NCI-H187 treated with DMSO at 0.1 percent for 48 hours (cell line): Measurements from ENCODE around the gene SUN2.

ENCODE experiments used
- DNase-seq: peaks from one replicate; lab custom pipeline; 2025; lab: John Stamatoyannopoulos, UW

The SUN2 gene

DNA sequence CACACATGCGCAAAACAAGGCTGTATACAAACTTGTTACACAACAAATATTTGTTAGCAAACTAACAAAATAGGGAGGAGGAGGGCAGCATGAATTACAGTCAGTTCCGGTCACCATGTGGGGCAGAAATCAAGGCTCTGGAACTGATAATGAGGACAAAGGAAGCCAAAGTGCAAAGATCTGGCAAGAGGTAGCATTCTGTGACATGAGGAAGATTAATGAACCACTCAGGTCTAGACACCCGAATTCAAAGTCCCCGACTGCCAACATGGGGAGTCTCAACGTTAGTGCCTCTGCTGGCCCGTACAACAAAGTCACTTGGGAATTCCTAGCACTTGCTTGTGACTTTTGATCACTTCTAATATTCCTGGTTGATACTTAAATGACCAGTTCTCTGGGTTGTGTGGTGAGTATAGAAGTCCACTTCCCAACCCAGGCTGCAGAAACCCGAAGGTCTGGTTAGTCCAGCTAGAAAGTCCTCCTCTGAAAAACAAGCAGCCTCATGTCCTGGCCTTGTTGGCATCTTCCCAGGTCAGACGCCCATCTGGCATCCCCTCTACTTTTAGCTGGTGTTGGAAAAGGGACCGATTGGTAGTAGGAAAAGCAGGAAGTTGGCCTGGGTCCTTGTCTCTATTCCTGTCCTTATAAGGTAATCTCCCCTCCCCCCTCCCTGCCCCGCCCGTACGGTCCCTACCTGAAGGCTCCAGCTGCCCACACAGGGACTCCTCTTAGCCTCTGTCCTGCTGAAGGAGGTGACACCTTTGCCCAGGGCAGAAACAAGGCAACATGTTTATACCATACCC is 1.6 kb downstream of the SUN2 start:
- no peak for DNase-seq

GRCh38 chr22:38751422-38752346 is 4.1 kb downstream of the SUN2 start:
- no peak for DNase-seq

DNA sequence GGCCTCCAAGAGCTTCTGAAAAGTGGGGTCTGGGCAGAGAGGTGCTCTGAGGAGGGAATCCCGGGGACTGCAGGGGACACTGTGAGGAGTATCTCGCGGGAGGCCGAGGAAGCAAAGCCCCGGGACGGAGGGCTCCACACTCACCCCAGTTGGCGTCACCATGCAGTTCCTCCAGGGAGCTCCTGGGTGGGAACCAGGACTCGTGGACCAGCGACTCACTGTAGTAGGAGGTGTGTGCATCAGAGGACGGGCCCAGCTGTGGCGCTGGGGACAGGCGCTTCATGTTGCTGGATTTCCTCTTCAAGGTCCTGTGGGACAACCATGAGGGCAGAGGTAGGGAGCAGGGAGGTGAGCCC is 4.8 kb downstream of the SUN2 start:
- DNase-seq = no peak

DNA sequence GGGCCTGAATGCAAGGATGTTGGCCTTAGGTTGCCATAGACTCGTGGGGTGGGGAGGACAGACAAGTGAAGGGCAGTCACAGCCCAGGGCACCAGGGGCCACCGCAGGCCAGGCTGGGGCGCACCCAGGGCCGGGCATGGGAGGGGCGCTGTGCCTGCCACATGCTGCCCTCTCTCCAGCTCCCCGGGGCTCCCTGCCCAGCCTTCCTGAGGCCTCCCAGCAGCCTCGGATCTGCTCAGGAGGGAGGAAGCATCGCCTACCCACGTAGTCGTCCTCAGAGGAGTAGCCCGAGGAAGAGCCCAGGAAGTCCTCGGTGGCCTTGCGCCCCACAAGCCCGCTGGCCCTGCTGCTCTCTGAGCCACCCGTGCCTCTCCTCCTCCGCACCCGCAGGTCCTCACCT is 5.2 kb downstream of the SUN2 start:
- no peak for DNase-seq

DNA sequence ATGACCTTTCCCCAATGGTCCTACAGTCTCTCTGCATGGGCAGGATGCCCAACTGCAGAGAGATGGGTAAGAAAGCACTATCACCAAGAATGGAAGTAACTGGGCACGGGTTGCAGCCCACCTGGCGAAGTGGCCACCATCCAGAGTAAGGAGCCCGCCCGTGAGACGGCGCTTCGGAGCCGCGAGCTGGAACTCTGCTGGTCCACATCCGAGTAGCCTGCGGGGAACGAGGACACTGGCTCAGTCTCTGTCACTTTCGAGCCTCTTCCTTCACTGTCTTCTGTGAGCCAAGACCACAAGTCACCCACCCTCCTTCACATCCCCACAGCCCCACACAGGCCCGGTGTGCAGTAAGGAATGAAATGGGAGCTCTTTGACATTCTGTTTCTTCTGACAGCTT is 5.7 kb downstream of the SUN2 start:
- DNase-seq = no peak

DNA sequence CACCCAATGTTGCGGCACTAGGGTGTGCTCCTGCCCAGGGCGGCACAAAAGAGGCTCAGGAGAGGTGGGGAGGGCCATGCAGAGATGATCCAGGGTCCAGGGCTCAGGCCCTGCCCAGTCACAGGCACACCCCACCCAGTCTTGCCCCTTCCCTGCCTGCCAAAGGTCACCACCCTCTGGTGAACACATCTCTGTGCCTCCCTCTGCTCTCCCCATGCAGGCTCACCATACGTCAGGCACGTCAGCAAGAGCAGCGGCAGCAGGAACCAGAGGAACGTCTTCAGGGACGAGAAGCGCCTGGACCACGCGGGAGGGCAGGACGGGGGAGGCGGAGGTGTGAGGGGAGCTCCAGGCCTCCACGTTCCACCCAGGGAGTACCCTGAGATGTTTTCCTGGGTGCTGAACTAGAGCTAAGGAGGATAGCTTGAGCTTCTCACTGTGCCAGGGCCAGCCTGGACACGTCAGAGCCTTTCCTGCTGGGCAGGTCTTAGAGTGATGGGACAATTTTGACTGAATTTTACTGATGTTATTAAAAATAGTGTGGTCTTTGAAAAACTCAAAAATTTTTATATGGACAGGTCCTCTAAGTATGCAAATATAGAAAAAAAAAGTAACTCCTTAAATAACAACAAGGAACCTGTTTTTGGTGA is 7.2 kb downstream of the SUN2 start:
- DNase-seq = no peak

GRCh38 chr22:38745676-38746460 is 9.9 kb downstream of the SUN2 start:
- DNase-seq = no peak

GRCh38 chr22:38744981-38745380 is 10.8 kb downstream of the SUN2 start:
- DNase-seq = no peak

- no peak for DNase-seq
Measured at GRCh38 chr22:38742176-38742942, 13.4 kb downstream of the SUN2 start.

DNA sequence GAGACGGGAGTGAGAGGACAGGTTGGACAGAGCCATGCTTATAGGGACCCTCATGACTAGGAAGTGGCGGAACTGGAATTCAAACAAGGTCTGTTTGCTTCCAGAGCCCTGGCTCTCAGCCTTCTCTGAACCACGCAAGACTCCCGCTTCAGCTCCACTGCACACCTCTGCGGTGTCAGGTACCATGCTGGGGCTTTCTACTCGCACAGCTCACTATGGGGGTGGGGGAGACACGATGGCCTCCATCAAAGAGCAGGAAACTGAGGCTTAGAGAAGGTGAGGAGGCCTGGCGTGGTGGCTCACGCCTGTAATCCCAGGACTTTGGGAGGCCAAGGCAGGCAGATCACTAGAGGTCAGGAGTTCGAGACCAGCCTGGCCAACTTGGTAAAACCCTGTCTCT is 14.2 kb downstream of the SUN2 start:
- no peak for DNase-seq

GRCh38 chr22:38741166-38741565 is 14.6 kb downstream of the SUN2 start:
- no peak for DNase-seq

GRCh38 chr22:38740754-38741153 is 15.0 kb downstream of the SUN2 start:
- DNase-seq = no peak

DNA sequence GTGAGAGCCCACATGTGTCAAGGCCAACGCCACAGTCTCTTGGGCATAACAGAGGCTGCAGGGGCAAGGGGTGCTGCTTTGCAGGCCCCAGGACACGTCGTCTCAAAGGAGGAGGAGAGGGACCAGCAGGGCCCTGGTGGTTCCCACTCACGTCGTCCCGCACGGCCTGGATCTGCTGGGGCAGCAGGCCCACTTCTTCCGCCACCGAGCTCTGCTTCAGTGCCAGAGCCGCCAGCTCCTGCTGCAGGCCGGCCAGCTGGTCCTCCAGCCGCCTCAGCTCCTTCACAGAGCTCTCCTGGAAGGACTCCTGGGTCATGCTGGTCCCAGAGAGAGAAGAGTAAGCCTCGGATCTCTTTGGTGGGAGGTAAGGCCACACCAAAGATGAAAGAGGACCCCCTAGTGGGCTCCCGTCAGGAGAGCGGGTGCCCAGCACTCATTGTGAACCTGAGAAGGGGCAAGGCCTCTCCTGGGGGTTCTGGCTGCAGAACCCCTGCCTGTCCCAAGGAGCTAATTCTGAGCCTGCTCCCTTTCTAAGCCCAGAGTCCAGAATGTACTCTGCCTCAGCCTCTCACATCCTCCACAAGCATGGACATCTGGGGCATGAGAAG is 15.6 kb downstream of the SUN2 start:
- DNase-seq = no peak

GRCh38 chr22:38739300-38740055 is 16.3 kb downstream of the SUN2 start:
- DNase-seq = no peak

DNA sequence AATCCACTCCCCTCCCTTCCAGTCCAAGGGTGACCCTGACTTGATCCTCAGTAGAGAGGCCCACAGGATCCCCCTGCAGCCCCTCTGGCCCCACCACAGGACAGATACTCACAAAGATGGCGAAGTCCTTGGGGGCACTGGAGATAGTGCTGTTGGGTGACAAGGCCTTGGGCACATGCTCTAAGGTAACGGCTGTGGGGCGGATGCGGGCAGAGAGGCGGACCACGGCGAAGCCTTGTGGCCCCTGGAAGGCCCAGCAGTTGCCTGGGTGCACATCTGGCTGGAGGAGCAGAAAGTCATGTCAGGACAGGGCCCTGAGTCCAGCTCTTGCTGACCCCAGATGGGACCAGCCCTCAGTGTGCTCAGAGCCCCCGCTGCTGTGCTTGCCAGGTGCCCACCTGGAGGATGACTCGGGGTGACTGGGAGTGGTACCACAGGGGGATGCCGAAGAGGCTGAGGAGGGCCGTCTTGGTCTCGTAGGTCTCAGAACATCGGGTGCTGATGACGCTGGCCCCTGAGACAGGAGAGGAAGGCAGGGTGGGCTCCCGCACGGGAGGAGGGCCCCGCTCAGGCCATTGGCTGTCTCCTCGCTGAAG is 17.2 kb downstream of the SUN2 start:
- DNase-seq = no peak

DNA sequence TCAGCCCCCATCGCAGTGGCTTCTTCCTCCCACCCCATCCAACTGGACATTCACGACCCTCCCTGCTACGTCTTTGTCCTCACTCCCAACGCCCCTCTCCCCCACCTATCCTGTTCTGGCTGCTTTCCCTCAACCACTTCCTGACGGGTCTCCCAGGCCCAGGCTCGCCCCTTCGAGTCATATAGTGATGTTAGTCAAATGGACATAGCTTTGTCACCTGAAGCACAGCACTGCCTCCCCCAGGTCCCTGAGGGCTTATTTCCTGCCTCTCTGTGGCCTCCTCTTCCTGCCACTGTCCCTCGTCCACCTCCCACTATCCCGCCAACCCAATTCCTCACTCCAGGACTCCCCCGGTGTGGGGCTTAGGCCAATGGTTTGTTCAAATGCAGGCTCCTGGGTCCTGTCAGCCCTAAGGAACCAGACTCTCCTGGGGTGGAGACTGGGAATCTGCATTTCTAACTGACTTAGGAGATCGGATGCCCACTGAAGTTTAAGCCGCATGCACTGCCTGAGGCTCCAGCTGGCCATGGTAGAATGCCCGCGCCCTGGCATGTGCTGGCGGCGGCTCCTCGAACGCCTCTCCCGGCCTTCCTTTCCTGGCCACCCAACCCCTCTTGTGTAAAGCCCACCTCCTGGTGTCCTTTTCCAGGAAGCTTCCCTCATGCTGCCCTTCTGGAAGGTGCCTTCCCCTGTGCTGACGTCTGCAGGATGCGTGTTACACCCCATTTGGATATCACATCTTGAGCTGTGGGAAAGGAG is 18.3 kb downstream of the SUN2 start:
- no peak for DNase-seq

- DNase-seq = no peak
Measured at GRCh38 chr22:38736257-38736570, 19.6 kb downstream of the SUN2 start.

DNA sequence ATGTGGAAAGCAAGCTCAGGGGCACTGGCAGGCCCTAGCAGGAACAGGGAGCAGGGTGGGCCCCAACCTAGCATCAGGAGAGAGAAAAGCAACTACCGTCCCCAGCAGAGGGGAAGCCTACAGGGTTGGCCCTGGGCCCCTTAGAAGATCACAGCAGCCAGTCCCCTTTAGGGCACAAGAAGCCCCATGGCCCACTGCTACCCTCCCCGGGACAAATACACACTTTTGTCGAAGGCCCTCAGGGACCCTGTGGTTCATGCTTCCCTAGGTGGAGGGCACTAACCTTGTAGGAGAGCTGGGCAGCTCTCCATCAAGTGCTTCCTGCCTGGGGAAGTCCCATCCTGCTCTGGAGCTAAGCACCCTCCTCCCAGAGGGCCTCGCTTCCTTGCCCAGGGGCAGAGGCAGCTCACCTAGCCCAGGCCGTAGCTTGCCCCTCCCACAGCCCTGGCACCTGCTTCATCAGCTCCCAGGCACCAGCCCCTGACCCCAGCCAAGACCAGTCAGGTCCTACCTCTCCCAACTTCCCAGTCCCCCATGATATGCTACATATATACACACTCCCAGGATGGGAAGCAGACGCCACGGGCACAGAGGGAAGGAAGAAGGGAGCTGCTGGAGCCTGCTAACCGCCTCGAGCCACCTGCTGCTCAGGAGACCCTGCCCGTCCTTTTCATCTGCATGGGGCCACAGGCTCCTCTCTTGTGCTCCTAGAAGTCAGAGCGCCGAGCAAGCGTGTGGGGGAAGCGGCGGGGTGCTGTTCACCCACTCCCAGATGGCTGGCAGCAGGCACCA is 20.1 kb downstream of the SUN2 start:
- DNase-seq = no peak
